CD4-positive, alpha-beta T cell treated with Interferon gamma for 1 hour (primary cell): ENCODE data around the gene ZNF74.
A peak's percentile ranks its signal among the peaks of the same experiment; 100 is the strongest.

Experiments
- DNase-seq: peaks from one replicate; pipeline ENCODE4 v3.0.0-alpha.2; 2020

The ZNF74 gene

DNA sequence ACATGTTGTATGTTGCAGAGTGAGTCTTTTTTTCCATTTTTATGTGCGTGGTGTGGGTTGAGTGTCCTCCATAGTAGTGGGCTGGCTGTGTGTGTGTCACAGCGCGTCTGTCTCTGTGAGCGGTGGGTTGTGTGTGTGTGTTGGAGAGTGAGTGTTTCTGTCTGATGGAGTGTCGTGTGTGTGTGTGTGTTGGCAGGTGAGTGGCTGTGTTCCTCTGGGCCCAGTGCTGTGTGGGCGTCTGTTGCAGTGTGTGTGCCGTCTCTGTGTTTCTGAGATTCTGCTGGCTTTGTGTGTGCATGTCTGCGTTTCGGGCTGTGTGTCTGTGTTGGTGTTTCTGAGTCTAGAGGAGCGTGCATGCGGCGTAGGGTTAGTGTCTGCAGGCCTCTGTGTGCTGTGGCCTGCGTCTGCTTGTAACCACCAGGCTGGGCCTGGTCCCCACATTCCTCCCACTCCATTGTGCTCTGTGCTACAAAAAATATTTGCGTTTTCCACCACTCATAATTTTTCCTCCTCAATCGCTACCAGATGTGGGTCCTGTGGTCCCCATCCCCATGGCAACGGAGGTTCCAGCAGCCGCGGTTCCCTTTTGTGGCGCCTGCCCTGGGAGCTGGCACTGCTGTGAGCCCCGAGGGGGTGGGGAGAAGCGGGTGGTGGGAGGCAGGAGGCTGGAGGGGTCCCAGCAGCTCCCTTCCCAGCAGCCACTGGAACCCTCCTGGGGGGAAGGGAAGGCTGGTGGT is 28.5 kb downstream of the ZNF74 start:
- no peak for DNase-seq

DNA sequence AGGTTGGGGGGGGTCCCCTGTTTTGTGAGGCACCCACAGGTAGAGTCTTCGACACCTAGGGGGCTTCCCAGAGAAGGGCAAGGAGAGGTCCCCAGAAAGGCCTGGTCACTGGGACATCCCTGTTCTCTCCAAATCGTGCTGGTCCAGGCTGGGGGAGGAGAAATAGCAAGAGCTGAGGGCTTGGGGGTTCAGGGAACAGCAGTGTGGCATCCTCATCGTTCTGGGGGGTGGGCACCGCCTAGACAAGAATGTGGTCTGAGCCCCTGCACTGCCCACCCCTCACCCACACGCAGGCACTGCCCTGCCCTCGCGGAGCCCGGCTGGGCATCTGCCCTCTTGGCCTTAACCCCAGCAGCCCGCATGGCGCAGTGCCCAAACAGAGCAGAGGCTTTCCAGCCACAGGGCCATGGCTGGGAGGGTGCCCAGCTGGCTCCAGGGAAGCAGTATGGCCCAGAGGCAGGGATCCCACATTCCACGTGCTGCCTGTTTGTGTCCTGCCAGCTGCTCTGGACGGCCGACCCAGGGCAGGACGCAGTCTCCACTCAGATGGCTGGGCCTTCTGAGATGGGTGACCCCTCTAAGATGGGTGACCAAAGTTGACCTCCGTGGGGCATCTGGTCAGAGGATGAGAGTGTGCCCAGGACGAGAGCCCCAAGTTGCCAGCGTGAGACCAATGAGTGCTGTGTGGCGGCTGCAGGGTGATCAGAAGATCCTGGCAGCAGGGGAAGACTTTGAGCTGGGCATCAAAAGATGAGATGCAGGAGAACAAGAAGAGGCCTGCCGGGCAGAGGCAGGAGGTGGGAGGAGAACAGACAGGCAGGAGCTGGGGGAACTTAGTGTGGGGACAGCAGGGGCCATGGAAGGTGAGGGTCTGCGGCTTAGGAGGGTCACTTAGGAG is 29.3 kb downstream of the ZNF74 start:
- DNase-seq, result no peak

DNA sequence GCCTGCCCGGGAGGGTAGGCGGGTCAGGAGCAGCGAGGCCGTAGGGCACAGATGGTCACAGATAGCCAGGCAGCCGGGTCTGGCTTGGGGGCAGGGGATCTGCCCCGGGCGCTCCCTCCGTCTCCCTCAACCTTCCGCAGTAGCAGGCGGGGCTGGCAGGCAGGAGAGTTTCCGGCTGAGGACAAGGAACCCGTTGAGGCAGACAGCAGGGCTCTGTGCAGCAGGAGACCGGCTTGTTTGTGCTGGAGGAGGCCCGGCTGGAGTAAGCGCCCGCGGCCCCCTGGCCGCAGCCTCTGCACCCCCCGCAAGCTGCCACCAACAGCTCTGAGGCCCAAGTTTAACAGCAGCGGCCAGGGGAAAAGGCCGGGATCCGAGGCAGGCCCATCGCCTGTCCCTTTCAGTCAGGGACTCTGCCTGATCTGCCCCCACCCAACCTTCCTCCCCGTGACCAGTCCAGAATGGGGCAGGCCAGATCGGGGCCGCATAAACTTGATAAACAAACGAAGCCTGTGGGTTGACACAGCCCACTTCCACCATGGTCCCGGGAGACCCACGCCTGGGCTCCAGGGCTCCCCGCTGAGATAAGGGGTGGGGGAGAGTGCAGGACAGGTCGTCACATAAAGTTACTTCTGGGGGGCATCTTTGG is 30.1 kb downstream of the ZNF74 start:
- DNase-seq, result no peak

DNA sequence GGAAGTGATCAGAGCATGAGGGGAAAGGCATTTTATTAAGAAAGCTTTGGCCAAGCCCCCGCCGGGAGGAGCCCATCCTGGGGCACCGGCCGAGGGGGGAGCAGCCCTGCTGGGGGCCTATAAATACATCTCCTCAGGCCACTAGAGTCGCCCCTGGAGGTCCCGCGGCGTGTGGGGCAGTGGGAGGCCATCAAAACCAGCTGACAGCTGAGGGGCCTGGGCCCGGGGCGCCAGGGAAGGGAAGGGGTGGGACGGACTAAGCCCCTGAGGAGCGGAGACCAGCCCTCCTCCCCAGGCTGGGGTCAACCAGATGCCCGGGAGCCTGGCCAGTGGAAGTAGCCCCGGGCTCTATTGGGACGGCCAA is 30.6 kb downstream of the ZNF74 start:
- no peak for DNase-seq

DNA sequence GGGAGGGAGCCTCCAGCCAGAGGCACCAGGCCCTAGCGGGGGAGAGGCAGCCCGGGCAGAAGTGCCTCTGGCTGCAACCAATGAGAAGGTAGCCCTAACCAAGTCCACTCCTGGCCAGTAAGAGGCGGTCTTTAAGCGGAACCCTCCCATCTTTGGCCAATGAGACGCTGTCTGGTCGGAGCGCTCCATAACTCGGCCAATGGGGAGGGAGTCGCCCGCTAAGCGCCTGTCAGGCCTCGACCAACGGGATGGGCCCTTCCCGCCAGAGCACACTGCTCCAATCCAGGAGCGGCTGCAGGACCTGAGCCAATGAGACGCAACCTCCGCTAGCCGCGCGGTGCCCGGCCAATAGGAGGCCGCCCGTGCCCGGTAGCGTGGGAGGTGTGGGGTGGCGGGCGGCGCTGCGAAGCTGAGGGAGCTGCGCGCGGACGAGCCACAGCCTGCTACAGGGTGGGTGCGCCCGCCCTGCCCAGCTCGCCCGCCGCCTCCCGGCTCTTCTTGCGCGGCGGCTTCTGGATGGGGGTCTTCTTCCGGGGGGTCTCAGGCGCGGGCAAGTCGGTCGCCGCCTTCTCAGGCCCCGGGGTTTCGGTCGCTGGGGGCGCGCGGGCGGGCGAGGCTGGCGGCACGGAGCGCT is 31.1 kb downstream of the ZNF74 start:
- DNase-seq, result peak; percentile 23

DNA sequence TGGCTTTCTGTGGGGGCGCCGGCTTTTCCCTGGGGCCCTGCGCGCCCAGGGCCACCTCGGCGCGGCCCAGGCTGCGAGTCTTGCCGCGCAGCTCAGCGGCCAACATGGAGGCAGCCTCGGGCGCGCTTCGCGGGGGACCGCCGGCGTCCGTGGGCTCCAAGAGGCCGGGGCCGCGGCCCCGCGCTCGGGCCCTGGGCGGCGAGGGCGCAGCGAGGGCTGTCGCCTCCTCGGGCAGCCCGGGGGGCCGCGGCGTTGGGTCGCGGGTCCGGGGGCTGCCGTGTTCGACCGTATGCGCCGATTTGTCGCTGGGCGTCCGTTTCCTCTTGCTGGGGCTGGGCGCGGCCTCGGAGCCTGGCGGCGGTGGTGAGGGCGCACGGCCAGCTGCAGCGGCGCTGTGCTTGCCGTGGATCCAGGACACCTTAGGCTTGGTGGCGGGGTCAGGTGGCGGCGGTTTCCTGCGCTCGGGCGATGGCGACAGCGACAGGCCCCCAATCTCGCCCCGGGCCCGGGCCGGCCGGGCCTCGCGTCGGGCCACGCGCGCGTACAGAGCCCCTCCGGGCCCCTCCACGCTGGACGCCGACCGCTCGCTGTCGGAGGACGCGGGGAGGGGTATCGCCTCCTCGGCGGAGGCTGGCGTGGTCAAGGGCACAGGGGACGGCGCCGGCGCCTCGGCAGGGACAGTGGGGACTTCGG is 31.8 kb downstream of the ZNF74 start:
- no peak for DNase-seq

DNA sequence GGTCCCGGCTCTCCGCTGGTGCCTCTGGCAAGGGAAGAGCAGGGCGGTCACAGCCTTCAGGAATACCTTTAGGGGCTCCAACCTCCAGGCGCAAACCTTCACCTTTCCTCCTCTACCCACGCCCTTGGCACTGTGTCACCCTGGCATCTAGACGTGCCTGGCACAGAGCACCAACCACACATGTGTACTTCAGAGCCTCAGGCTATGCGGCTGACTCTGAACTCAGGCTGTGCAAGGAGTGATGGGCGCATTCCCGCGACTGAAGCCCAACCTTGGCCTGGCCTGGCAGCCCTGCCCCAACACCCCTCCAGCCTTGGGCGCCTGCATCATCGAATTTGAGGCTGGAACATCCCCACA is 32.3 kb downstream of the ZNF74 start:
- DNase-seq, result no peak

DNA sequence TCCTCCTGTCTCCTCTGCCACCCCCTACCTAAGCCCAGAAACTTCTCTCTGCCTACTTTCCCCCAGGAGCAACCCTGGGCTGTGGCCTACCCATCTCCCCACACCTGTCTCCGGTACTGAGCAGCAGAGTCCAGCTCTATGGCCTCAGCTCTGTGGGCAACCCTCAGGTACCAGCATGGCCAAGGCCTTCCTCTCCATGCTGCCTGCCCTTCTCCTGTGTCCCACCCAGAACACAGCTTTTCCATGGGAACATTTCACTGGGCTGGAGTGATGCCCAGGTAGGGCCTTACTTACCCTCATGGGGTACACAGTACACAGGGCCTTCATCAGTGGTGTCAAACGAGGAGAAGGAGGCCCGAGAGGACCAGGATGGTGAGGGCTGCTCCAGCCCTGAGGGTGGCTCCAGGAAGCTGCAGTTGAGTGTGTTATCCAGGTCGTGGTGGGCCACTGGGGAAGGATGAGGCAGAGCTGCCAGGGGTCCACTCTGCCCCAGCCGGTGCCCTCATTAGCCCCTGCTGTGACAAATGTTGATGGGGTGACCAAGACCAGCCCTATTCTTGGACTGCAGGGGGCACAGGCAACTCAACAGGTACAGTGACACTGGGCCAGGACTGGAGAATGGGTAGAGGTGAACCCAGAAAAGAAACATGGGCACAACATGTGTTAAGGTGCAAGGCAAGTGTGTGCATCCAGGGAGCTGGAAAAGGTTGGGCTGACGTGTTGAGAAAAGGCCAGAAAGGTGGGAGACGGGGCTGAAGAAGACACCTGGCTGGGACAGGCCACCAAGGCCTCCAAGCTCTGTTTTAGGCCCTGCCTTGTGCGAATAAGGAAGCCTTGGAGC is 33.4 kb downstream of the ZNF74 start:
- DNase-seq, result no peak

DNA sequence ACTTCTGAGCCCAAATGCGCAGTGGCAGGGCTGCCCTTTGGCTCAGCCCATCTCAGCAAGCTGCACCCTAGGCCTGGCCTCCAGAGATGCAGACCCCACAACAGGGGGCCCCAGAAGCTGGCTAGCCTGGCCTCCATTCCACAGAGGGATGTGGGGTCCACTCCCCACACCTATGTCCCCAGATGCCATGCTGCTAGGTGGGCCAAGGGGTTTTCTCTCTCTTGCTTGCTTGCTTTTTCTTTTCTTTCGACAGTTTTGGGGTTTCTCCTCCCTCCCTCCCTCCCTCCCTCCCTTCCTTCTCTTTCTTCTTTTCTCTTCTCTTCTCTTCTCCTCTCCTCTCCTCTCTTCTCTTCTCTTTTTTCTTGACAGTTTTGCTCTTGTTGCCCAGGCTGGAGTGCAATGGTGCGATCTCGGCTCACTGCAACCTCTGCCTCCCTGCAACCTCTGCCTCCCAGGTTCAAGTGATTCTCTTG is 34.0 kb downstream of the ZNF74 start:
- DNase-seq, result no peak

DNA sequence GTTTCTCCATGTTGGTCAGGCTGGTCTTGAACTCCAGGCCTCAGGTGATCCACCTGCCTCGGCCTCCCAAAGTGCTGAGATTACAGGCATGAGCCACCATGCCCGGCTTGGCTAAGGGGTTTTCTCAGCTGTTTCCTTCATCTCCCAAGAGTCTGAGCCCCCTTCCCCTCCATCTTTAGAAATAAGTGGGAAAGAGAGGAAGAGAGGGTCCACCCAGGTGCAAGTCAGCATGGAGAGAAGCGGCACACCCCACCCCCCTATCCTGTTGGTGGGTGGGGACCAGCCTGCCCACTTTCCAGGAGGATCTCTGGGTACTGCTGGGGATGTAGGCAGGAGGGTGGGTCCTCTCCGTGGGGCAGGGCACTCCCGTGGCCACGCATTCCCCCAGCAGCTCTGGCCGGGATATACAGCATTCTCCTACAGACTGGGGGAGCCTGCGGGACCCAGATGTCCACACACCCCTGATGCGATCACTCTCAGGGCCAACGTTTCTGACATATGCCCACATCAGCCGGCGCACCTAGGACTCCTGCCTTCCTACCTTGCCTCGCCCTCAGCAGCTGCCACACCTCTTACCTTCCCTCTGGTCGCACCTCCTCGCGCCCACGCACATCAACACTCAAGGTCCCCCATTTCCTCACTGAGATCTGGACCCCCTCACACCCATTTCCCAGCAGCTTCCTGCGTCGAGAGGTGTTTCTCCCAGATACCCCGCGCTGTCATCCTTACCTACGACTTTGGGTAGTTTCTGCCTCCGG is 34.7 kb downstream of the ZNF74 start:
- no peak for DNase-seq

DNA sequence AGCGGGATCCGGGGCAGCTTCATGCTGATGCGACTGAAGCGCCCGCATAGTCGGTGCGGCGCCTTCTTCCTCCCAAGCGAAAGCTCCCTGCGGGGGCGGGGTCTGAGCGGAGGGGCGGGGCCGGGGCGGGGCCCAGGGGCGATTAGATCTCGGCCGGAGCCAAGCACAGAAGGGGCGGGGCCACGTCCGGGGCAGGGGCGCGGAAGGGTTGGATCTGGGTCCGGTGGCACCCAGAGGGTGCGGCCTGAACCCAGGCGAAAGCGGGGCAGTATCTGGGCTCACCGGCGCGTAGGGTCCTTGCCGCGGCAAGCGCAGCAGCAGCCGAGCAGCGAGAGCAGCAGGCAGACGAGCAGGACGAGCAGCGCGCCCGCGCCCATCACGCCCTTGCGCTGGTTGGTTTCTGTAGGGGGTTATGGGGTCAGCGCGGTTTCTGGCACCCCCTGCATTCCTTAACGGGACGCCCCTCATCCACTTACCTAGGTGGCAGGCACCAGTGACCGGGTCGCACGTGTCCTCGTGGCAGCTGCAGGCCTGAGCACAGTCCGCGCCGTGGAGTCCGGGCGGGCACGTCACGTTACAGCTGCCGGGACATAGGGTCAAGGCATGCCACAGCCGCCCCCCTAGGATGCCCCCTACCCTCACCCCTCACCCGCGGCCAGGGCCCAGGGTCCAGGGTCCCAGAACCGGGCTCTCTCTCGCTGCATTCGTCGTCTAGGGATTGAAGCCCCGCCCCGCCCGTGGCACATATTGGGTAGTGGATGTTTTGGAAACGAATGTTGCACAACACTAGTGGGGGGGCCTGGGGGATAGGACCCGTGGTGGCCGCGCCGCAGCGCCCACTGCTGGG is 35.5 kb downstream of the ZNF74 start:
- DNase-seq, result peak; percentile 79

DNA sequence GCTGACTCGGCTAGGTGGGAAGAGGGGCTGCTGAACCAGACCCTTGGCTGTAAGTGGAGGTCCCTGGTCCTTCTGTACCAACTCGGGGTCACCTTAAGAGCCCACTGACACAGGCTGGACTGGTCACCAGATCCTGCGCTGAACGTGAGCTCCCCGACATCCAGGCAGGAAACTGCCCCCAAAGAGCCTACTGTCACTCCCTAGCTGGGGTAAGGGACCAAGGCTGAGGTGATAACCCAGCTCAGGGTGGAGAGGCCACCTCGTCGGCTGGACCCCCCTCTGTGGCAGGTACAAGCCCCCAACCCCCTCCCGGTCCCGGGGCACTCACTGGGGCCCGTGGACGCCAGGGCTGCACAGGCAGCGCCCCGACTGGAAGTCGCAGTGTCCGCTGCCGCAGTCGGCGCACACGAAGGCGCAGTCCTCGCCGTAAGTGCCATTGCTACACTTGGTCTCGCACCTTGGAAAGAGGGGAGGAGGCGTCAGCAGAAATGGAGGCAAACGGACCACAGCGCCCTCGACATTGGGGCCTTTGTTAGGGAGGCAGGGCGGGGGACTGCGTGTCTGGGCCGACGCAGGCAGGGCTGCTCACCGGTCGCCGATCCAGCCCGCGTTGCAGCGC is 36.3 kb downstream of the ZNF74 start:
- no peak for DNase-seq

DNA sequence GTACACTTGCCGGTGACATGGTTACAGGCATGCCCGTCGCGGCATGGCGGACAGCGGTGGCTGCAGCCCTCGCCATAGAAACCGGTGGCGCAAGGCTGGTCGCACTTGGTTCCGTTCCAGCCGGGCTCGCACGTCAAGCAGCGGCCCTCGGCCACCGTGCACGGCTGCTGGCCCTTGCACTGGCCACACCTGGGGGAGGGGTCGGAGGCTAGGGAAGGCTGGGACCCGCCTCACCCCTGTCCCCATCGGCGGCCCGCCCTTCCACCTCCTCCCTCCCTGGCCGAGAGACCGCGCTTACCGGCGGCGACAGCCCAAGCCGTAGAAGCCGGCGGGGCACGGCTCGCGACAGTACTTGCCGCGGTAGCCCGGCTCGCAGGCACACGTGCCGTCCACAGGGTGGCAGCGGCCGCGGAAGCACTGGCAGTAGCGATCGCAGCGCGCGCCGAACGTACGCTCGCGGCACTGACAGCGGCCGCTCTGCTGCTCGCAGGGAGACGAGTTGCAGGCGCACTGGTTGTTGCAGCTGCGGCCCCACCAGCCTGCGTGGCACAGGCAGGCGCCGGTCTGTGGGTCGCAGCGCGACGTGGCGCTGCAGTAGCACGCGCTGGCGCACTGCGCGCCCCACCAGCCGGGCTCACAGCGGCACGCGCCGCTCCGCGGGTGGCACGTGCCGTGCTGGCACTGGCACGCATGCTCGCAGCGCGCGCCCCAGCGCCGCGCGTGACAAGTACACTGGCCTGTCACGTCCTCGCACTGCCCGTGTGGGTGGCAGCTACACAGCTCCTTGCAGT is 37.0 kb downstream of the ZNF74 start:
- peak; percentile 56 for DNase-seq

DNA sequence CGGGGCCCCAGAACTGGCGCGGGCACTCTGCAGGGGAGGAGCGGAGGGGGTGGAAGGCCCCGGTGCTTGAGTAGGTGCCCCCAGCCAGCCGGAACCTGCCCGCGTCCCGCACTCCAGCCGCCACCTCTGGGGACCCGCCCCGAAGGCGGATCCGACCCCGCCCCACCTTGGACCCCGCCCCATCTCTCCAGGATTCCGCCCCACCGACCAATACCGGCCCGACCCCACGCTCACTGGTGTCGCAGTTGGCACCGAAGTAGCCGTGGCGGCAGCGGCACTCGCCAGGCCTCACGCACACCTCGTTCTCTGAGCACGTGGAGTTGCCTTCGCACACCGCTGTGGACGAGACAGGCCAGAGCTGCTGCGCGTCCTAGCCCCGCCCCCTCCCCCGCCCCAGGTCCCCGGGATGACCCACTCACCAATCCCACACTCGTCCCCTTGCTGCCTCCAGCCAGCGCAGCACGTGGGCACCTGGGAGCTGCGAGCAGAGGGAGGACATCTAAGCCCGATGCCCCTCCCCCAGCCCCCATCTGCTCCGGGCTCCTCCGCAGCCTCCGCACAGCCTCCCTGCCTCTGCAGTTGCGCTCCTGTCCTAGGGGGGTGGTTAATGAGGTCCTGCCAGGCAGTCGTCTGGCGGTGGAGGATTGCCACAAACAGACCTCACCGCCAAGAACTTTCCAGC is 37.7 kb downstream of the ZNF74 start:
- no peak for DNase-seq

DNA sequence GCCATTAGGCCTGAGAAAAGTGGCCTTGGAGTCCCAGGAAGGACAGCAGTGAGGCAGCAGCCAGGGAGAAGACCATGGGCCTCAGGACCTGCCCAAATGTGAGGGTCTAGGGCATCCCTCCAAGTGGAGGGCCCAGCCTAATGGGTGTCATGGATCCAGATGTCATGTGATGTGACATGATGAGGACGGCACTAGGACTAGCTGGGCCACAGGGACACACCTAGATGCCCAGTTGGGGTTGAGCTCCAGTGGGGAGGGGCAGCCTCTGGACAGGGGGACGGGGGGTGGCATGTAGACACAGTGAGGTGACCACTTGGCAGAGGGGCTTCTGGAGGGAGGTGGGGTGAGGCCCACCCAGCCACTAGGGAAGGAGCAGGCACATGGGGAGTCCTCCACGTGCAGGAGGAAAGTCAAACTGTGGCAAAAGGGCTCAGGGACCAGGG is 38.3 kb downstream of the ZNF74 start:
- DNase-seq, result no peak

DNA sequence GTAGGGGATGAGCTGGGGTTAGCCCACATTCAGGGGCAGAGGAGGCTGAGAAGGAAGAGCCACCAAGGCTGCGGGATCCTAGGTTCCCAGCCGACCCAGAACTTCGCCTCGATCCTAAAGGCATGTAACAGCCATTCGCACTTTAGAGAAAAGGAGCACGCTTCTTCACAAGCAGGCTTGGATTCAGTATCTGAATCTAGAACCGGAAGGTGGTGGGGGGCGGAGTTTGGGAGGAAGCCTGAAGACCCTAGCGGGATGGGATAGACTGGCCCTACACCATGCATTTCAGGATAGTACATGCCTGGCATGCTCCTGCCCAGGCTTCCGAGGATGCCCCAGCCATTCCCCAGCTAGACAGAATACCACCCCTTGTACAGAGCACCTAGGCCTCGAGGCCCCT is 39.2 kb downstream of the ZNF74 start:
- DNase-seq, result no peak

DNA sequence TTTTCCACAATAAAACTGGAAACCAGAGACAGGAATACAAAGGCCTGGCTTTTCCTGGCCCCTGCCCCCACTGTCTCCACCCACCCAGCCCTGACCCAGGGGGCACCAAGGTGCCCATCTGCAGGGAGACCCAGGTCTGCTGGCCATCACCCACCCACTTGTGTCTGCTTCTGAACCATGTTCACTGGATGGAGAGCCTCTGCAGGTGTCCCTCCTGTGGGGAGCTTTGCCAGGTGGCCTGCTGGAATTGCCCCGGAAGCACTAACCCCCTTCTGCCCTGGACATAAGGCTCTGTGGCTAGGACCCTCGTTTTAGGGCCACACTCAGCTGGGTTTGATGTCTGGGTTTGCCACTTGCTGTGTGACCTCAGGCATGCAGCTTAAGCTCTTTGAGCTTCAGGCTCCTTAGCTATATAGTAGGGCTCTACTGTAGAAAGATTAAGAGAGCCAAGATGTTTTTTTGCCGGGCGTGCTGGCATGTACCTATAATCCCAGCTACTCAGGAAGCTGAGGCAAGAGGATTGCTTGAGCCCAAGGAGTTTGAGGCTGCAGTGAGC is 39.8 kb downstream of the ZNF74 start:
- DNase-seq, result no peak
